Esophagus squamous epithelium (tissue), 5 donors: ENCODE results near the gene NAV2. TPM values are rescaled to one million over a fixed set of nuclear protein-coding genes. Genes with fewer than 3 reads are reported as not detected.

Experiments
- DNase-seq: peaks from one replicate; lab custom pipeline; 2025; lab: John Stamatoyannopoulos, UW
- H3K27ac ChIP-seq, 4 donors: fragments of 200-600 bp; sonication (generic); one replicate each; pipeline ENCODE4 v1.5.1; 2016 to 2019; ENCODE audit warnings: mild to moderate bottlenecking in 1 of 4
- H3K27me3 ChIP-seq, 4 donors: fragments of 200-600 bp; sonication (generic); 1 replicate in 3 of 4; 2 replicates in 1 of 4; pipeline versions ENCODE4 v1.5.1 to v1.6.0; 2017 to 2021; ENCODE audit warnings: antibody characterized with exemption in 1 of 4
- H3K36me3 ChIP-seq, 3 donors: fragments of 200-600 bp; sonication (generic); one replicate each; pipeline ENCODE4 v1.5.1; 2016 to 2019
- H3K4me1 ChIP-seq, 3 donors: fragments of 200-600 bp; sonication (generic); one replicate each; pipeline ENCODE4 v1.5.1; 2017 to 2019
- H3K4me3 ChIP-seq, 4 donors: fragments of 200-600 bp; sonication (generic); 1 replicate in 3 of 4; 2 replicates in 1 of 4; pipeline ENCODE4 v1.5.1; 2016 to 2019; ENCODE audit warnings: mild to moderate bottlenecking in 2 of 4, moderate library complexity in 1 of 4
- H3K9me3 ChIP-seq, 3 donors: fragments of 200-600 bp; sonication (generic); one replicate each; pipeline ENCODE4 v1.5.1; 2016 to 2019
- POLR2A ChIP-seq, 4 donors: fragments of 450-650 bp; IDR thresholded peaks; one replicate each; pipeline ENCODE4 v1.6.1; 2017; ENCODE audit warnings: antibody characterized with exemption in 4 of 4, mild to moderate bottlenecking in 4 of 4, moderate library complexity in 3 of 4
- WGBS, 2 donors: methylation state at CpG; one replicate each; pipeline ENCODE4 v1.1.5; 2018; 5-methylcytosine and 5-hydroxymethylcytosine counted together
- intact Hi-C: fragments of 100-400 bp; cut with DNase I; formaldehyde crosslinking; loops from one replicate; pipeline ENCODE4 v1.15.0; 2022
- total RNA-seq, 4 donors: library from RNA; depleted of rRNA; stranded (reverse); fragments of >200 nt; gene quantifications; one replicate each; pipeline ENCODE4 v1.1.0, GENCODE V29; 2016
- TF ChIP-seq, protein P1 (sequence below), 6 experiments: fragments of 450-650 bp in 4 of 6; fragments of 200-600 bp in 2 of 6; sonication (generic) in 2 of 6; IDR thresholded peaks; one replicate each; pipeline ENCODE4 v1.5.1; 2016 to 2019; ENCODE audit warnings: antibody characterized with exemption in 6 of 6, mild to moderate bottlenecking in 4 of 6, moderate library complexity in 4 of 6
- donor health status: DM: yes; HTN: yes; CAD: no.

NAV2 gene
- total RNA-seq, 4 donors from 2014 or later = 4.9 to 19.1 (median 14.6) TPM

DNA sequence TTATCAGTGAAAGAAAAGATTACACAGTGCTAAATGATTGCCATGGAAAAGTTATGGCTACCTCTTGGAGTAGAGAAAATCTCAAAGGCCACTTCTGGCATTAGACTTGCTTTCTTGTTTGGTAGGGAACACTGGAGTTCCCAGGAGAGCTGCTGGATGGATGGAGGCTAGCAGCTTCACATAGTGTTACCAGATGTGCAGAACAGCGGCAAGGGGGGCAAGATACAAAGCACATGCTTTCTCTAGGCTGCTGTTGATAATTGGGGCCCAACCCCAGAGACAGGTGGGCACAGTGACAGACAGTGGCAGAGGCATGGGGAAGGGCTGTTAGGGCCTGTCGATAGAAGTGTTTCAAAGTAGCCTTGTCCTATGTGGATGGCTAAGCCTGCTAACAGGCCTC is 352.8 kb downstream of the NAV2 start:
- intact Hi-C loops = no loop called here
- peaks cover 0 to 40% (median 16%) of the 10 kb centered on the region in 3 donors for H3K4me1 ChIP-seq
- WGBS, 2 donors = 91% methylated on average over 2 of the region's 2 CpGs
- no peaks in the 10 kb centered on the region for H3K9me3 ChIP-seq
- H3K27ac ChIP-seq = no peak overlapping the region
- no peak for DNase-seq
- no peaks in the 10 kb centered on the region for H3K27me3 ChIP-seq
- peaks cover 0 to 80% (median 7%) of the 10 kb centered on the region in 3 donors for H3K36me3 ChIP-seq
- no peak overlapping the region for H3K4me3 ChIP-seq
- TF ChIP-seq POLR2A (IDR thresholded peaks at IDR 0.05) = no peak
- TF ChIP-seq, protein P1, sequence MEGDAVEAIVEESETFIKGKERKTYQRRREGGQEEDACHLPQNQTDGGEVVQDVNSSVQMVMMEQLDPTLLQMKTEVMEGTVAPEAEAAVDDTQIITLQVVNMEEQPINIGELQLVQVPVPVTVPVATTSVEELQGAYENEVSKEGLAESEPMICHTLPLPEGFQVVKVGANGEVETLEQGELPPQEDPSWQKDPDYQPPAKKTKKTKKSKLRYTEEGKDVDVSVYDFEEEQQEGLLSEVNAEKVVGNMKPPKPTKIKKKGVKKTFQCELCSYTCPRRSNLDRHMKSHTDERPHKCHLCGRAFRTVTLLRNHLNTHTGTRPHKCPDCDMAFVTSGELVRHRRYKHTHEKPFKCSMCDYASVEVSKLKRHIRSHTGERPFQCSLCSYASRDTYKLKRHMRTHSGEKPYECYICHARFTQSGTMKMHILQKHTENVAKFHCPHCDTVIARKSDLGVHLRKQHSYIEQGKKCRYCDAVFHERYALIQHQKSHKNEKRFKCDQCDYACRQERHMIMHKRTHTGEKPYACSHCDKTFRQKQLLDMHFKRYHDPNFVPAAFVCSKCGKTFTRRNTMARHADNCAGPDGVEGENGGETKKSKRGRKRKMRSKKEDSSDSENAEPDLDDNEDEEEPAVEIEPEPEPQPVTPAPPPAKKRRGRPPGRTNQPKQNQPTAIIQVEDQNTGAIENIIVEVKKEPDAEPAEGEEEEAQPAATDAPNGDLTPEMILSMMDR (IDR thresholded peaks at IDR 0.05) = no peak

DNA sequence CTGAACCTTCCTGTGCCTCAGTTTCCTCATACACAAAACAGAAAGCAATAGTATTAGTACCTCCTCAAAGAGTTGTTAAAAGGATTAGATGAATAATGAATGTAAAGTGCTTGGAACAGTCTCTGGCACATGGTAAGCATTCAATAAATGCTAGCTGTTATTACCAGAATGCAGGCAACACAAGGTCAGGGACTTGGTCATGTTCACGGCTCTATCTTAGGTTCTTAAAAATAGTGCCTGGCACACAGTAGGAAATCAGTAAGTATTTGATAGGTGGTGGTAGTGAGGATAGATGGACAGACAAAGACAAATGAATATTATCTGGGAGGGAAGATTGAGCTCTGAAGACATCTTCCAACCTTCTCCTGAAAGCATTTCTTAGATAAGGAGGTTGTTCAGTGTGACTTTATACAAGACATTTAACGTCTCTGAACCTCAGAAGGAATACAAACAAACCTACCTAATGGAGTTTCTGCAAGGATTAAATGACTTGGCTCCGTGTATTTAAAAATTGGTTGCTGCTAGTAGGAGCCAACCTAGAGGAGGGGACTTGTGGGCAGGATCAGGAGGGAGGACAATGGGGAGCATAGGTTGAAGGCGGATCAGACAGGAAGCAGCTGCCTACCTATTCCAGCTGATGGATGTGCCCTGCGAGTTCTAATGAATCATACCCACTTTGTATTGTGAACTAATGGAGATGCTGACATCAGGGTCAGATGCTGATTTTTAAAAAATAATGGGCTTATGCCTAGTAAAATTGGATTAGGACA is 353.6 kb downstream of the NAV2 start:
- Histone ChIP-seq H3K27ac (no peak overlapping the region), H3K9me3 (no peaks in the 10 kb centered on the region), H3K27me3 (no peaks in the 10 kb centered on the region), H3K4me1 (peaks cover 0 to 32% (median 8%) of the 10 kb centered on the region in 3 donors), H3K4me3 (no peak overlapping the region), H3K36me3 (peaks cover 0 to 87% (median 7%) of the 10 kb centered on the region in 3 donors)
- 69 to 79% methylated on average over 5 of the region's 5 CpGs for WGBS, 2 donors
- intact Hi-C loops = no loop called here
- TF ChIP-seq POLR2A (IDR thresholded peaks at IDR 0.05) = no peak
- TF ChIP-seq, protein P1 (IDR thresholded peaks at IDR 0.05) = no peak
- DNase-seq = no peak

DNA sequence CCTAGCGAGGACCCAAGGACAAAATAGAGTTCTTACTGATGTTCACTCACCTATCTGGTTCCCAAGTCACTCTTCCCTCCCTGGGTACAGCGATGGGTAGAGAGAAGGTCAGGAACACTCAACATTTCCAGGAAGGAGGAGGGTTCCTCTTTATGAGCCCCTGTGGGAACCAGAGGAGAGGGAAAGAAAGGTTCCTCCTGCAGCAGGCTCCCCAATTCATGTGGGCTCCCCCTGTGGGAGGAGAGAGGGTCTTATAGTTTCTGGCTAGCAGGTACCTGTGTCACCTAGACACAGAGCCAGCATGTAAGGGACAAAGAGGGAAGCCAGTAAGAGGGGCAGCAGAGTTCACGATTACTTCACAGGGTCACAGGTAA is 354.1 kb downstream of the NAV2 start:
- no peaks in the 10 kb centered on the region for H3K9me3 ChIP-seq
- intact Hi-C loops = no loop called here
- H3K36me3 ChIP-seq = peaks cover 0 to 93% (median 7%) of the 10 kb centered on the region in 3 donors
- H3K27ac ChIP-seq = no peak overlapping the region
- peaks cover 0 to 27% (median 7%) of the 10 kb centered on the region in 3 donors for H3K4me1 ChIP-seq
- 90 to 96% methylated on average over 3 of the region's 3 CpGs for WGBS, 2 donors
- H3K27me3 ChIP-seq = no peaks in the 10 kb centered on the region
- no peak for TF ChIP-seq POLR2A (IDR thresholded peaks at IDR 0.05)
- TF ChIP-seq, protein P1 (IDR thresholded peaks at IDR 0.05) = no peak
- H3K4me3 ChIP-seq = no peak overlapping the region
- DNase-seq = no peak

DNA sequence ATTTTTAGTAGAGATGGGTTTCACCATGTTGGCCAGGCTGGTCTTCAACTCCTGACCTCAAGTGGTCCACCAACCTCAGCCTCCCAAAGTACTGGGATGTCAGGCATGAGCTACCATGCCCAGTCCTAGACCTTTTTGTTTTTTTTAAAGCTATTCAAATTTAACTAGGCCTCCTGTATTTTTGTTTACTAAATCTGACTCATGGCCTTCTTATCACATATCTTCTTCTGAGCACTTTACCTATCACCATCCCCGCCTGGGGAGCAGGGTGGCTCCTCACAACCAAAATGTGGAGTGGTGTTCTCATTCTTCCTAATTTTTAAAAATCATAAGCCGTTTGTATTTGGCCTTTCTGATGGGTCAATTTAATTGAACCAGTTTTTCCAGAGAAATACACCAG is 355.0 kb downstream of the NAV2 start:
- intact Hi-C loops = no loop called here
- H3K4me1 ChIP-seq = peaks cover 0 to 18% (median 0%) of the 10 kb centered on the region in 3 donors
- H3K27ac ChIP-seq = no peak overlapping the region
- no peaks in the 10 kb centered on the region for H3K9me3 ChIP-seq
- no peaks in the 10 kb centered on the region for H3K27me3 ChIP-seq
- no peak for DNase-seq
- no peak overlapping the region for H3K4me3 ChIP-seq
- TF ChIP-seq, protein P1 (IDR thresholded peaks at IDR 0.05) = no peak
- no peak for TF ChIP-seq POLR2A (IDR thresholded peaks at IDR 0.05)
- H3K36me3 ChIP-seq = peaks cover 0 to 92% (median 7%) of the 10 kb centered on the region in 3 donors
- 62 to 73% methylated on average over 2 of the region's 2 CpGs for WGBS, 2 donors

DNA sequence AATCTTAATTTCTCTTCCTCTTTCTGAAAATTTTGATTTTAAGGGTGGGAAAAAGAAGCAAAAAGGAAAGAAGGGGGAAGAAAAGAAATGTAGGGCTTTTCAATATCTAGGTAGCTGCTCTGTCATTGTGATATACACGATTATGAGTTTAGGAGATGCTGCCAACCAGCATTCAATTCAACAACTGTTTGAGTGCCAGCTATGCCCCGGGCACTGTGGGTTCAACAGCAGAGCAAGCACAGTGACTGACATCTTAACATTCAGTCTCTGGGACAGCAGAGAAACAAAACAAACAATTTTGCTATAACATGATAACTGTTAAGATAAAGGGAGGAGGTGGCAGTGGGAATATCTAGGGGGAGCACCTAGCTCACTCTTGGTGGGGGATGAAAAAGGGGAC is 356.1 kb downstream of the NAV2 start:
- DNase-seq = no peak
- intact Hi-C loops = no loop called here
- no peak overlapping the region for H3K27ac ChIP-seq

More for the DNA sequence above, 356.1 kb downstream of the NAV2 start:
- Histone ChIP-seq H3K36me3 (peaks cover 0 to 82% (median 1%) of the 10 kb centered on the region in 3 donors), H3K27me3 (no peaks in the 10 kb centered on the region), H3K4me3 (no peak overlapping the region), H3K4me1 (peaks cover 0 to 15% (median 0%) of the 10 kb centered on the region in 3 donors), H3K9me3 (no peaks in the 10 kb centered on the region)
- TF ChIP-seq, protein P1 (IDR thresholded peaks at IDR 0.05) = no peak
- TF ChIP-seq POLR2A (IDR thresholded peaks at IDR 0.05) = no peak
- 33 to 44% methylated on average over 2 of the region's 2 CpGs for WGBS, 2 donors
